HUES48 (cell line): ENCODE data around the gene SELL.

ENCODE experiments used
- H3K27ac ChIP-seq: one replicate; pipeline ENCODE4 v1.7.0; 2013; ENCODE audit warnings: low read depth, low read length, inconsistent platforms
- H3K27me3 ChIP-seq: 2 replicates; pipeline ENCODE4 v1.6.1; 2013; ENCODE audit warnings: mild to moderate bottlenecking, low read length; ENCODE audit not compliant: control insufficient read depth, insufficient read depth
- H3K36me3 ChIP-seq: 2 replicates; pipeline ENCODE4 v1.6.1; 2013; ENCODE audit warnings: low read length; ENCODE audit not compliant: control insufficient read depth, insufficient read depth
- H3K4me1 ChIP-seq: 2 replicates; pipeline ENCODE4 v1.6.1; 2013; ENCODE audit warnings: mild to moderate bottlenecking, low read length; ENCODE audit not compliant: control insufficient read depth, insufficient read depth
- H3K4me3 ChIP-seq: 2 replicates; pipeline ENCODE4 v1.5.1; 2013; ENCODE audit warnings: mild to moderate bottlenecking, low read depth, low read length
- H3K9ac ChIP-seq: 2 replicates; pipeline ENCODE4 v1.6.1; 2013; ENCODE audit warnings: mild to moderate bottlenecking, low read depth, low read length, moderate library complexity
- H3K9me3 ChIP-seq: 2 replicates; pipeline ENCODE4 v1.6.1; 2013; ENCODE audit warnings: low read length; ENCODE audit not compliant: control insufficient read depth, insufficient read depth

The SELL gene

GRCh38 chr1:169711469-169712308, at the start of gene SELL:
SELL (minus strand) TSS chr1:169711620; CDS start chr1:169711498, 122 bp downstream.
- no peaks in the 10 kb centered on the region for H3K4me1 ChIP-seq
- H3K9me3 ChIP-seq: no peaks in the 10 kb centered on the region
- H3K27ac ChIP-seq: no peak within 1 kb of the TSS
- H3K9ac ChIP-seq: no peak within 1 kb of the TSS
- peak within 1 kb of the TSS; percentile 42 for H3K4me3 ChIP-seq
- no peaks in the 10 kb centered on the region for H3K27me3 ChIP-seq
- no peaks in the 10 kb centered on the region for H3K36me3 ChIP-seq

- H3K36me3 ChIP-seq: no peaks in the 10 kb centered on the region
Observed at GRCh38 chr1:169759038-169759437, 47.6 kb upstream of the SELL start.

GRCh38 chr1:169753549-169753948, 42.1 kb upstream of the SELL start:
- no peak overlapping the region for H3K27ac ChIP-seq
- H3K9ac ChIP-seq: no peak overlapping the region
- no peaks in the 10 kb centered on the region for H3K27me3 ChIP-seq

More at GRCh38 chr1:169759038-169759437, 47.6 kb upstream of the SELL start:
- H3K27me3 ChIP-seq: no peaks in the 10 kb centered on the region
- no peak overlapping the region for H3K27ac ChIP-seq
- H3K9me3 ChIP-seq: peaks cover 8% of the 10 kb centered on the region
- no peaks in the 10 kb centered on the region for H3K4me1 ChIP-seq
- H3K4me3 ChIP-seq: no peak overlapping the region
- no peak overlapping the region for H3K9ac ChIP-seq

GRCh38 chr1:169750041-169750440, 38.6 kb upstream of the SELL start:
- no peak overlapping the region for H3K9ac ChIP-seq
- no peaks in the 10 kb centered on the region for H3K9me3 ChIP-seq
- H3K36me3 ChIP-seq: no peaks in the 10 kb centered on the region
- H3K27ac ChIP-seq: no peak overlapping the region
- H3K4me1 ChIP-seq: peaks cover 16% of the 10 kb centered on the region
- no peaks in the 10 kb centered on the region for H3K27me3 ChIP-seq
- H3K4me3 ChIP-seq: no peak overlapping the region

More at GRCh38 chr1:169753549-169753948, 42.1 kb upstream of the SELL start:
- Histone ChIP-seq H3K4me1 (no peaks in the 10 kb centered on the region), H3K9me3 (peaks cover under 1% of the 10 kb centered on the region; the same call in 1 of the 2 replicates), H3K4me3 (no peak overlapping the region), H3K36me3 (no peaks in the 10 kb centered on the region)

GRCh38 chr1:169746550-169746949, 35.1 kb upstream of the SELL start:
- no peak overlapping the region for H3K27ac ChIP-seq
- H3K4me1 ChIP-seq: peaks cover 20% of the 10 kb centered on the region

GRCh38 chr1:169745015-169745861, 33.8 kb upstream of the SELL start:
- no peak overlapping the region for H3K4me3 ChIP-seq
- no peaks in the 10 kb centered on the region for H3K36me3 ChIP-seq
- no peak overlapping the region for H3K9ac ChIP-seq
- H3K4me1 ChIP-seq: peaks cover 29% of the 10 kb centered on the region
- H3K27me3 ChIP-seq: no peaks in the 10 kb centered on the region
- H3K9me3 ChIP-seq: no peaks in the 10 kb centered on the region
- H3K27ac ChIP-seq: peak overlapping the region; percentile 66

More at GRCh38 chr1:169746550-169746949, 35.1 kb upstream of the SELL start:
- H3K9me3 ChIP-seq: no peaks in the 10 kb centered on the region
- H3K9ac ChIP-seq: no peak overlapping the region
- H3K27me3 ChIP-seq: no peaks in the 10 kb centered on the region
- H3K4me3 ChIP-seq: no peak overlapping the region
- no peaks in the 10 kb centered on the region for H3K36me3 ChIP-seq

- H3K9me3 ChIP-seq: no peaks in the 10 kb centered on the region
Observed at GRCh38 chr1:169741666-169742394, 30.4 kb upstream of the SELL start.

GRCh38 chr1:169739980-169740379, 28.6 kb upstream of the SELL start:
- no peak overlapping the region for H3K27ac ChIP-seq
- peaks cover 22% of the 10 kb centered on the region for H3K4me1 ChIP-seq

More at GRCh38 chr1:169741666-169742394, 30.4 kb upstream of the SELL start:
- Histone ChIP-seq H3K9ac (no peak overlapping the region), H3K4me3 (no peak overlapping the region), H3K27ac (no peak overlapping the region), H3K4me1 (peaks cover 37% of the 10 kb centered on the region), H3K36me3 (no peaks in the 10 kb centered on the region), H3K27me3 (no peaks in the 10 kb centered on the region)

GRCh38 chr1:169733924-169734323, 22.5 kb upstream of the SELL start, which contains the start of gene SELE:
SELE (minus strand) TSS chr1:169734079; CDS start chr1:169733612, 467 bp downstream.
- Histone ChIP-seq H3K9me3 (no peaks in the 10 kb centered on the region), H3K27ac (no peak within 1 kb of the TSS), H3K36me3 (no peaks in the 10 kb centered on the region), H3K4me3 (no peak within 1 kb of the TSS), H3K27me3 (no peaks in the 10 kb centered on the region), H3K4me1 (peaks cover 8% of the 10 kb centered on the region), H3K9ac (no peak within 1 kb of the TSS)

More at GRCh38 chr1:169739980-169740379, 28.6 kb upstream of the SELL start:
- H3K4me3 ChIP-seq: no peak overlapping the region
- H3K9me3 ChIP-seq: no peaks in the 10 kb centered on the region
- H3K9ac ChIP-seq: no peak overlapping the region
- no peaks in the 10 kb centered on the region for H3K27me3 ChIP-seq
- H3K36me3 ChIP-seq: no peaks in the 10 kb centered on the region

- H3K9me3 ChIP-seq: no peaks in the 10 kb centered on the region
- no peak overlapping the region for H3K27ac ChIP-seq
- no peak overlapping the region for H3K9ac ChIP-seq
- H3K27me3 ChIP-seq: no peaks in the 10 kb centered on the region
- H3K4me1 ChIP-seq: no peaks in the 10 kb centered on the region
- H3K36me3 ChIP-seq: no peaks in the 10 kb centered on the region
- H3K4me3 ChIP-seq: no peak overlapping the region
Observed at GRCh38 chr1:169731446-169731845, 20.0 kb upstream of the SELL start.
